GM12801 (cell line): ENCODE data around the gene ALG3.

Experiments
- CTCF ChIP-seq: IDR thresholded peaks from one replicate; pipeline ENCODE4 v1.5.1; 2011; ENCODE audit warnings: control low read depth; ENCODE audit not compliant: insufficient read length; ENCODE audit errors: extremely low read depth

ALG3 gene

DNA sequence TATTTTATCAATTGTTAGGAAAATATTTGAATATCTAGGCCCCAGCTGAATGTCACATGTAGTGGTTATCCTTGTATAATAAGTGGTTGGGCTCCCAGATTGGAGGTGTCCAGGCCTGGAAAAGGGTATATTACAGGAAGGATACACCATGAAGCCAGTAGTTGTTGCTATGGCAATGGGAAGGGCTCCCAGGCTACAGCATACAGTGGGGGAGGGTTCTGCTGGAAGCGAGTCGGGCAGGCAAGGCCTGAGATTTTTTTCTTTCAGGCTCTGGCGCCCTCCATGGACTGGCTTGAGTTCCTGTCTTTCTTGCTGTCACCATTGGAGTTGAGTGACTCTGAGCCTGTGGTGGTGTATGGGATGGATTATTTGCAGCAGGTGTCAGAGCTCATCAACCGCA lies 35.9 kb upstream of the ALG3 start:
- no peak for TF ChIP-seq CTCF

DNA sequence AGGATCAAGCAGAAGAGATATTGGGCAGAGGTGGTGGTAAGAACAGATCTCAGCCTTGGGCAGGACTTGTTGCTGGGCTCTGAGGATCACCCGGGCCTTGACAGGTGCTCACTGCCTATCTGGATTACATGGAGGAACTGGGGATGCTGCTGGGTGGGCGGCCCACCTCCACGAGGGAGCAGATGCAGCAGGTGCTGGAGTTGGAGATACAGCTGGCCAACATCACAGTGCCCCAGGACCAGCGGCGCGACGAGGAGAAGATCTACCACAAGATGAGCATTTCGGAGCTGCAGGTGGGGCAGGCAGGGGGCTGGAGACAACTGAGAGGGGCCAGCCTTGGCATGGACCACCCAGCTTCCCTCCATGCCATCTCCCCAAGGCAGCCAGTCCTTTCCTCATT lies 34.9 kb upstream of the ALG3 start:
- TF ChIP-seq CTCF, result no peak

- no peak for TF ChIP-seq CTCF
Measured at GRCh38 chr3:184282941-184283340, 34.2 kb upstream of the ALG3 start.

DNA sequence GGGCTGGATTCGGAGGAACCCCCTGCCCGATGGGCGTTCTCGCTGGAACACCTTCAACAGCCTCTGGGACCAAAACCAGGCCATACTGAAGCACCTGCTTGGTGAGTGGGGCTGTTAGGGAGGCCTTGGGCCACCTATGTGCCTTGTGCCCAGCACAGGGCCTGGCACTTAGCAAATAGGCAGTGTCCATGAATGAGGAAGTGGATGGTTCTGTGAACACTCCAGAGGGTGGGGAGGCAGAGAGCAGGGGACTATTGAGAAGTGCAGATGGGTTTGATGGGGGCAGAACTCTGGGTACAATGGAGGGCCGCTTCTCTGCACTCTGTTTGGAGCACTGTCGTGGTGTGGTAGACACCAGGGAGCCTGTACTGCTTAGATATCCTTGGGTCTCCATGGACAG lies 28.6 kb upstream of the ALG3 start:
- TF ChIP-seq CTCF, result no peak

GRCh38 chr3:184275961-184276910 lies 27.5 kb upstream of the ALG3 start, which contains the start of gene ECE2:
ECE2 (plus strand) TSS chr3:184276022; CDS start chr3:184276154, 132 bp downstream.
- TF ChIP-seq CTCF, result no peak

DNA sequence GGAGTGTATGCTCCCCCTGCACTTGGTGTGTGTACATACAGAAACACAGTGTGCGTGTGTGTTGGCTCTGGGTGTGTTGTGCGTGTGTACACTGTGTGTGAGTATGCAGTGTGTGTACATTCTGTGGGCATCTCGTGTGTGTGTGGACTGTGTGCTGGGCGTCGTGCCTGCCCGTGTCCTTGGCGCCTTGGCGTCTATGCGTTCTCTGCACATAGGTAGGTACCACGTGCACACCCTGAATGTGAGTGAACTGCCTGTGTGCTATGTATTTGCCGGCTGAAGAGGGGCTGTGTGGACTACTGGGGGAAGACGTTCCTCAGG lies 26.6 kb upstream of the ALG3 start:
- TF ChIP-seq CTCF, result no peak

DNA sequence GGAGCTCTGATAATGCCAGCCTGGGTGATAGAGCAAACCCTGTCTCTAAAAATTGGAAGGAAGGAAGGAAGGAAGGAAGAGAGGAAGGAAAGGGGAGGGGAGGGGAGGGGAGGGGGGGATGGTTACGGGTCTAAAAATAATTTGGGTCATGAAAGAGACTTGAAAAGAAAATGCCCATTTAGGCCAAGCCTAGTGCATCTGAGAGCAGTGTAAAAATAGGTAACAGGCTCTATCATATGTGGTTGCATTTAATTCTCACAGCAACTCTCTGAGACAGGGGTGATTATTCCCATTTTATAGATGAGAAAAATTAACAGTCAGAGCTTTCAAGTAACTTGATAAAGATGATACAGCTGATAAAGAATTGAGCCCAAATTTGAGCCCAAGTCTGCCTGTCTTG lies 23.5 kb upstream of the ALG3 start:
- TF ChIP-seq CTCF, result no peak
